GM23248 (cell line): ENCODE results near the gene LUZP1.

Experiments used
- EZH2 ChIP-seq: fragments of 200-600 bp; sonication (generic); IDR thresholded peaks from 2 replicates; pipeline ENCODE4 v1.6.1; 2018; ENCODE audit warnings: antibody characterized with exemption, mild to moderate bottlenecking; ENCODE audit not compliant: insufficient read depth, poor library complexity, severe bottlenecking
- EZH2phosphoT487 ChIP-seq: fragments of 200-600 bp; sonication (generic); IDR thresholded peaks from 2 replicates; pipeline ENCODE4 v1.6.1; 2018; ENCODE audit warnings: antibody characterized with exemption, moderate library complexity, mild to moderate bottlenecking, low read depth; ENCODE audit not compliant: insufficient read depth

- TF ChIP-seq EZH2 (no peak), EZH2phosphoT487 (no peak)
These were observed 66.4 kb downstream of the LUZP1 start for GRCh38 chr1:23102289-23102688.
